Endothelial cell of umbilical vein (primary cell): ENCODE data around the gene SBSN. TPM values are rescaled to one million over a fixed set of nuclear protein-coding genes. Genes with fewer than 3 reads are reported as not detected.

ENCODE experiments used
- BruUV-seq: library from RNA; stranded (reverse); fragments of 400-500 nt; replicated peaks from 2 replicates; lab custom pipeline; 2021; lab: Mats Ljungman, UMichigan
- CTCF ChIA-PET: fragments of 300-600, 350-600 bp; sonication (Branson Sonifier 250); formaldehyde crosslinking; loops from one replicate; lab custom pipeline; 2021; ENCODE audit warnings: antibody characterized with exemption, inconsistent platforms; lab: Charles Lee
- POLR2A ChIA-PET: fragments of 300-600, 350-600 bp; sonication (Branson Sonifier 250); formaldehyde crosslinking; loops from one replicate; lab custom pipeline; 2021; ENCODE audit warnings: antibody characterized with exemption, inconsistent platforms; lab: Charles Lee
- DNase-seq: peaks from one replicate; pipeline ENCODE4 v3.0.0-alpha.2; 2011; ENCODE audit warnings: low read depth, low spot score
- FAIRE-seq: peaks from 2 replicates; lab custom pipeline; 2011; peaks lifted over from hg19 to GRCh38; lab: Jason Lieb, UNC
- H2AFZ ChIP-seq: 2 replicates; pipeline ENCODE4 v1.6.0; 2012; ENCODE audit warnings: low read depth, low read length, control low read depth, inconsistent platforms
- H3K27ac ChIP-seq: 2 replicates; pipeline ENCODE4 v1.5.1; 2011; ENCODE audit warnings: low read depth, mild to moderate bottlenecking, control low read depth, low read length, moderate library complexity; ENCODE audit not compliant: insufficient read depth
- H3K27me3 ChIP-seq, 2 experiments: 2 replicates each; pipeline versions ENCODE4 v1.6.0 to v1.6.1; 2011; ENCODE audit warnings: low read length in 2 of 2, mixed read lengths in 1 of 2; ENCODE audit not compliant: control insufficient read depth in 2 of 2, insufficient read depth in 2 of 2
- H3K36me3 ChIP-seq, 2 experiments: 2 replicates in 1 of 2; 3 replicates in 1 of 2; pipeline ENCODE4 v1.5.1; 2011; ENCODE audit warnings: low read length in 2 of 2, mild to moderate bottlenecking in 1 of 2, moderate library complexity in 1 of 2; ENCODE audit not compliant: control insufficient read depth in 2 of 2, insufficient read depth in 2 of 2; ENCODE audit errors: extremely low read depth in 1 of 2
- H3K4me1 ChIP-seq: 3 replicates; pipeline ENCODE4 v1.5.1; 2011; ENCODE audit warnings: mild to moderate bottlenecking, low read length; ENCODE audit not compliant: control insufficient read depth, insufficient read depth; ENCODE audit errors: extremely low read depth
- H3K4me2 ChIP-seq: 2 replicates; pipeline ENCODE4 v1.6.1; 2011; ENCODE audit warnings: low read length, control low read depth, mixed read lengths; ENCODE audit not compliant: insufficient read depth
- H3K4me3 ChIP-seq, 3 experiments: fragments of 200-600 bp in 1 of 3; sonication (generic), shearing (Covaris generic) in 1 of 3; replicated peaks in 1 of 3; 2 replicates each; pipeline ENCODE4 v1.5.1; 2011 to 2016; ENCODE audit warnings: control low read depth in 3 of 3, low read length in 3 of 3, mild to moderate bottlenecking in 2 of 3, inconsistent platforms in 1 of 3, low read depth in 1 of 3, moderate library complexity in 1 of 3; ENCODE audit not compliant: insufficient read depth in 1 of 3
- H3K79me2 ChIP-seq: 2 replicates; pipeline ENCODE4 v1.6.0; 2012; ENCODE audit warnings: low read length, inconsistent platforms; ENCODE audit not compliant: control insufficient read depth, insufficient read depth
- H3K9ac ChIP-seq: replicated peaks from 2 replicates; pipeline ENCODE3; 2011; ENCODE audit warnings: low read length, control low read depth; ENCODE audit not compliant: insufficient read depth; ENCODE audit errors: extremely low read depth
- H3K9me1 ChIP-seq: replicated peaks from 3 replicates; pipeline ENCODE4 v1.6.0; 2011; ENCODE audit warnings: mild to moderate bottlenecking, low read length; ENCODE audit not compliant: control insufficient read depth, insufficient read depth; ENCODE audit errors: extremely low read depth
- H3K9me3 ChIP-seq: replicated peaks from 2 replicates; pipeline ENCODE4 v1.5.1; 2012; ENCODE audit warnings: low read length, inconsistent platforms; ENCODE audit not compliant: control insufficient read depth, insufficient read depth
- H4K20me1 ChIP-seq: replicated peaks from 2 replicates; pipeline ENCODE3; 2011; ENCODE audit warnings: mild to moderate bottlenecking, low read length; ENCODE audit not compliant: control insufficient read depth, insufficient read depth; ENCODE audit errors: extremely low read depth
- CTCF ChIP-seq, 2 donors: IDR thresholded peaks; 1 replicate in 1 of 2; 2 replicates in 1 of 2; pipeline ENCODE4 v1.5.1; 2011; ENCODE audit warnings: low read length in 2 of 2, mild to moderate bottlenecking in 2 of 2, moderate library complexity in 2 of 2, control low read depth in 1 of 2, inconsistent platforms in 1 of 2, low read depth in 1 of 2; ENCODE audit not compliant: insufficient read depth in 1 of 2; ENCODE audit errors: extremely low read depth in 1 of 2
- EZH2 ChIP-seq: IDR thresholded peaks from 2 replicates; pipeline ENCODE4 v1.6.1; 2012; ENCODE audit warnings: borderline replicate concordance, low read depth, mild to moderate bottlenecking, moderate library complexity, low read length, inconsistent platforms; ENCODE audit not compliant: severe bottlenecking
- FOS ChIP-seq: IDR thresholded peaks from 2 replicates; pipeline ENCODE4 v1.6.1; 2011; ENCODE audit warnings: mild to moderate bottlenecking, low read length, moderate library complexity, borderline replicate concordance; ENCODE audit not compliant: insufficient read depth
- GATA2 ChIP-seq: IDR thresholded peaks from 2 replicates; pipeline ENCODE4 v1.7.0; 2011; ENCODE audit warnings: low read depth, mild to moderate bottlenecking, moderate library complexity, mixed read lengths, low read length; ENCODE audit not compliant: insufficient read length, insufficient read depth
- JUN ChIP-seq: IDR thresholded peaks from 2 replicates; pipeline ENCODE4 v1.6.1; 2011; ENCODE audit warnings: borderline replicate concordance, low read depth; ENCODE audit not compliant: insufficient read length, insufficient read depth
- MAX ChIP-seq: IDR thresholded peaks from 2 replicates; pipeline ENCODE4 v1.6.1; 2011; ENCODE audit not compliant: insufficient read depth, insufficient read length
- MYC ChIP-seq: IDR thresholded peaks from one replicate; pipeline ENCODE4 v1.6.1; 2011; ENCODE audit warnings: mild to moderate bottlenecking, low read depth, low read length
- POLR2A ChIP-seq: IDR thresholded peaks from 2 replicates; pipeline ENCODE4 v1.6.1; 2012; ENCODE audit warnings: low read depth, mild to moderate bottlenecking, control low read depth, low read length
- POLR2AphosphoS5 ChIP-seq: IDR thresholded peaks from 2 replicates; pipeline ENCODE4 v1.6.1; 2012; ENCODE audit warnings: low read depth, mild to moderate bottlenecking, control low read depth, low read length, moderate library complexity; ENCODE audit not compliant: insufficient read depth
- dilution Hi-C: fragments of 300-500 bp; cut with MboI; formaldehyde crosslinking; loops from one replicate; pipeline ENCODE4 v1.15.0; 2019; ENCODE audit warnings: low sequenced_read_pairs; ENCODE audit not compliant: extremely low pct_ligation_motif_present
- intact Hi-C: fragments of 100-400 bp; cut with micrococcal nuclease; formaldehyde crosslinking; loops from one replicate; pipeline ENCODE4 v1.10.0; 2022
- polyA plus RNA-seq, 4 experiments: library from polyadenylated mRNA; depleted of rRNA in 3 of 4; stranded (reverse) in 3 of 4; unstranded in 1 of 4; fragments of >200 nt; gene quantifications; 2 replicates each; pipeline versions ENCODE4 v1.2.1 to v1.2.3, GENCODE V29; 2011 to 2012; ENCODE audit warnings: missing spikeins in 1 of 4
- total RNA-seq: library from RNA; stranded (reverse); gene quantifications from 2 replicates; pipeline ENCODE4 v1.2.3, GENCODE V29; 2021

Gene SBSN
- total and polyA plus RNA-seq, 2 donors (not counting 3 experiments of a cell fraction or from before 2014, with no cell fraction given) = not detected

GRCh38 chr19:35525873-35526272 is 2.2 kb downstream of the SBSN start:
- ChIA-PET POLR2A (no interaction called here), CTCF (interaction anchor here (0.9 kb wide), 1 partner anchor 13 kb away, joined by 3 read pairs; no protein-coding TSS in a partner anchor)
- Histone ChIP-seq H3K79me2 (no peaks in the 10 kb centered on the region), H3K9me1 (no peaks in the 10 kb centered on the region), H3K27ac (no peak overlapping the region), H3K4me2 (no peak overlapping the region), H3K4me1 (no peaks in the 10 kb centered on the region), H3K9ac (no peak overlapping the region), H3K4me3 (no peak overlapping the region), H3K9me3 (no peaks in the 10 kb centered on the region), H3K36me3 (no peaks in the 10 kb centered on the region), H3K27me3 (peaks cover 4 to 9% of the 10 kb centered on the region in 2 experiments), H4K20me1 (no peaks in the 10 kb centered on the region), H2AFZ (no peak overlapping the region)
- BruUV-seq = no TSS peak
- DNase-seq (no peak), FAIRE-seq (no peak)
- TF ChIP-seq POLR2A (no peak), POLR2AphosphoS5 (no peak), JUN (no peak), GATA2 (no peak), MAX (no peak), EZH2 (no peak), FOS (no peak), CTCF (IDR thresholded peaks at IDR 0.05; ENCODE audit: extremely low read depth in 1 of 2, insufficient read depth in 1 of 2, low read depth in 1 of 2, low read length in 2 of 2) (no peak), MYC (no peak)
- dilution Hi-C loops = no loop called here
- intact Hi-C loops = no loop called here
